BLaER1 (cell line): ENCODE data around the gene LAPTM5.

ENCODE experiments used
- H3K27ac ChIP-seq: shearing (Covaris generic); formaldehyde crosslinking; 2 replicates; pipeline ENCODE4 v1.8.1; 2022
- H3K27me3 ChIP-seq: shearing (Covaris generic); formaldehyde crosslinking; 2 replicates; pipeline ENCODE4 v1.8.1; 2022
- H3K36me3 ChIP-seq: shearing (Covaris generic); formaldehyde crosslinking; 2 replicates; pipeline ENCODE4 v1.8.1; 2022
- H3K4me1 ChIP-seq: shearing (Covaris generic); formaldehyde crosslinking; 2 replicates; pipeline ENCODE4 v1.8.1; 2022
- H3K4me2 ChIP-seq: shearing (Covaris generic); formaldehyde crosslinking; 2 replicates; pipeline ENCODE4 v1.8.1; 2022
- H3K4me3 ChIP-seq: shearing (Covaris generic); formaldehyde crosslinking; 2 replicates; pipeline ENCODE4 v1.8.1; 2022
- H3K9ac ChIP-seq: shearing (Covaris generic); formaldehyde crosslinking; 2 replicates; pipeline ENCODE4 v1.8.1; 2022
- H3K9me3 ChIP-seq: shearing (Covaris generic); formaldehyde crosslinking; 2 replicates; pipeline ENCODE4 v1.8.1; 2022
- H4K20me1 ChIP-seq: shearing (Covaris generic); formaldehyde crosslinking; 2 replicates; pipeline ENCODE4 v1.8.1; 2022
- Cebpa-rat ChIP-seq: shearing (Covaris generic); IDR thresholded peaks from 2 replicates; pipeline ENCODE4 v1.8.1; 2022

LAPTM5 gene

GRCh38 chr1:30787266-30787665 is 29.7 kb upstream of the LAPTM5 start:
- Histone ChIP-seq H3K27ac (no peak overlapping the region), H3K36me3 (no peaks in the 10 kb centered on the region), H3K4me3 (no peak overlapping the region), H3K4me2 (no peak overlapping the region), H3K9me3 (no peaks in the 10 kb centered on the region), H3K4me1 (peaks cover 53% of the 10 kb centered on the region), H4K20me1 (peaks cover 12% of the 10 kb centered on the region), H3K9ac (no peak overlapping the region), H3K27me3 (0 out of 2 replicates have a peak, but pooled peaks cover 12% of the 10 kb centered on the region)
- TF ChIP-seq Cebpa-rat = no peak

- 0 out of 2 replicates have a peak, but pooled peaks cover 12% of the 10 kb centered on the region for H3K27me3 ChIP-seq
- peaks cover 12% of the 10 kb centered on the region for H4K20me1 ChIP-seq
- no peak overlapping the region for H3K9ac ChIP-seq
- H3K36me3 ChIP-seq = no peaks in the 10 kb centered on the region
- no peak overlapping the region for H3K27ac ChIP-seq
- H3K4me1 ChIP-seq = peaks cover 49% of the 10 kb centered on the region
- H3K4me3 ChIP-seq = no peak overlapping the region
- no peak for TF ChIP-seq Cebpa-rat
- H3K9me3 ChIP-seq = no peaks in the 10 kb centered on the region
- peak overlapping the region; percentile 28 for H3K4me2 ChIP-seq
Measured at GRCh38 chr1:30786264-30786991, 28.9 kb upstream of the LAPTM5 start.

GRCh38 chr1:30785714-30786113 is 28.1 kb upstream of the LAPTM5 start:
- H3K36me3 ChIP-seq = no peaks in the 10 kb centered on the region
- no peak overlapping the region for H3K9ac ChIP-seq
- no peak overlapping the region for H3K4me2 ChIP-seq
- H3K4me1 ChIP-seq = peaks cover 42% of the 10 kb centered on the region
- H4K20me1 ChIP-seq = peaks cover 12% of the 10 kb centered on the region
- no peak for TF ChIP-seq Cebpa-rat
- H3K9me3 ChIP-seq = no peaks in the 10 kb centered on the region
- H3K4me3 ChIP-seq = no peak overlapping the region
- H3K27ac ChIP-seq = no peak overlapping the region
- H3K27me3 ChIP-seq = 0 out of 2 replicates have a peak, but pooled peaks cover 12% of the 10 kb centered on the region

- Histone ChIP-seq H3K27ac (no peak overlapping the region), H4K20me1 (peaks cover 12% of the 10 kb centered on the region), H3K27me3 (0 out of 2 replicates have a peak, but pooled peaks cover 12% of the 10 kb centered on the region), H3K36me3 (no peaks in the 10 kb centered on the region), H3K9ac (no peak overlapping the region), H3K4me3 (no peak overlapping the region), H3K4me2 (no peak overlapping the region), H3K9me3 (no peaks in the 10 kb centered on the region), H3K4me1 (peaks cover 42% of the 10 kb centered on the region)
- no peak for TF ChIP-seq Cebpa-rat
Measured at GRCh38 chr1:30785181-30785580, 27.6 kb upstream of the LAPTM5 start.

- Histone ChIP-seq H3K36me3 (no peaks in the 10 kb centered on the region), H3K9me3 (no peaks in the 10 kb centered on the region), H3K27me3 (0 out of 2 replicates have a peak, but pooled peaks cover 8% of the 10 kb centered on the region), H3K4me1 (peaks cover 55% of the 10 kb centered on the region), H3K27ac (no peak overlapping the region), H4K20me1 (peaks cover 12% of the 10 kb centered on the region), H3K4me3 (no peak overlapping the region), H3K4me2 (peak overlapping the region; percentile 73), H3K9ac (no peak overlapping the region)
- TF ChIP-seq Cebpa-rat = no peak
Measured at GRCh38 chr1:30783256-30783915, 25.8 kb upstream of the LAPTM5 start.

- H3K27me3 ChIP-seq = 0 out of 2 replicates have a peak, but pooled peaks cover 7% of the 10 kb centered on the region
- no peak for TF ChIP-seq Cebpa-rat
- no peak overlapping the region for H3K9ac ChIP-seq
Measured at GRCh38 chr1:30782361-30783255, 25.0 kb upstream of the LAPTM5 start.

GRCh38 chr1:30781906-30782305 is 24.3 kb upstream of the LAPTM5 start:
- Histone ChIP-seq H4K20me1 (peaks cover 12% of the 10 kb centered on the region), H3K27ac (no peak overlapping the region), H3K4me3 (no peak overlapping the region), H3K27me3 (0 out of 2 replicates have a peak, but pooled peaks cover 7% of the 10 kb centered on the region), H3K9me3 (no peaks in the 10 kb centered on the region), H3K36me3 (no peaks in the 10 kb centered on the region), H3K4me1 (peaks cover 64% of the 10 kb centered on the region), H3K9ac (no peak overlapping the region), H3K4me2 (no peak overlapping the region)
- no peak for TF ChIP-seq Cebpa-rat

More at GRCh38 chr1:30782361-30783255, 25.0 kb upstream of the LAPTM5 start:
- no peak overlapping the region for H3K27ac ChIP-seq
- no peak overlapping the region for H3K4me3 ChIP-seq
- H4K20me1 ChIP-seq = peaks cover 12% of the 10 kb centered on the region
- H3K9me3 ChIP-seq = no peaks in the 10 kb centered on the region
- H3K4me1 ChIP-seq = peaks cover 63% of the 10 kb centered on the region
- peak overlapping the region; percentile 73 for H3K4me2 ChIP-seq
- no peaks in the 10 kb centered on the region for H3K36me3 ChIP-seq

- Histone ChIP-seq H3K4me1 (peaks cover 65% of the 10 kb centered on the region), H3K9me3 (no peaks in the 10 kb centered on the region), H4K20me1 (peaks cover 12% of the 10 kb centered on the region), H3K36me3 (no peaks in the 10 kb centered on the region), H3K27me3 (0 out of 2 replicates have a peak, but pooled peaks cover 5% of the 10 kb centered on the region), H3K9ac (no peak overlapping the region), H3K27ac (no peak overlapping the region), H3K4me3 (no peak overlapping the region), H3K4me2 (peak overlapping the region; percentile 37)
- no peak for TF ChIP-seq Cebpa-rat
Measured at GRCh38 chr1:30780409-30780808, 22.8 kb upstream of the LAPTM5 start.

- no peak overlapping the region for H3K9ac ChIP-seq
- no peak overlapping the region for H3K27ac ChIP-seq
- no peaks in the 10 kb centered on the region for H3K9me3 ChIP-seq
- H4K20me1 ChIP-seq = peaks cover 12% of the 10 kb centered on the region
- peaks cover 74% of the 10 kb centered on the region for H3K4me1 ChIP-seq
- H3K4me3 ChIP-seq = no peak overlapping the region
- H3K36me3 ChIP-seq = no peaks in the 10 kb centered on the region
- peak overlapping the region; percentile 59 for H3K4me2 ChIP-seq
- TF ChIP-seq Cebpa-rat = no peak
- no peaks in the 10 kb centered on the region for H3K27me3 ChIP-seq
Measured at GRCh38 chr1:30779294-30780071, 21.9 kb upstream of the LAPTM5 start.
